GM19035 (cell line): ENCODE results near the gene GRAMD1A.
"Not testable (repeated sequence)": the region's sequence is repeated elsewhere in the genome, so short reads cannot be mapped to it uniquely, and the experiment has no call there.

Source experiments
- ATAC-seq: cut with Tn5 transposase; IDR thresholded peaks from one replicate; pipeline ENCODE4 v1.9.1; 2021; ENCODE audit not compliant: unreplicated experiment

The GRAMD1A gene

DNA sequence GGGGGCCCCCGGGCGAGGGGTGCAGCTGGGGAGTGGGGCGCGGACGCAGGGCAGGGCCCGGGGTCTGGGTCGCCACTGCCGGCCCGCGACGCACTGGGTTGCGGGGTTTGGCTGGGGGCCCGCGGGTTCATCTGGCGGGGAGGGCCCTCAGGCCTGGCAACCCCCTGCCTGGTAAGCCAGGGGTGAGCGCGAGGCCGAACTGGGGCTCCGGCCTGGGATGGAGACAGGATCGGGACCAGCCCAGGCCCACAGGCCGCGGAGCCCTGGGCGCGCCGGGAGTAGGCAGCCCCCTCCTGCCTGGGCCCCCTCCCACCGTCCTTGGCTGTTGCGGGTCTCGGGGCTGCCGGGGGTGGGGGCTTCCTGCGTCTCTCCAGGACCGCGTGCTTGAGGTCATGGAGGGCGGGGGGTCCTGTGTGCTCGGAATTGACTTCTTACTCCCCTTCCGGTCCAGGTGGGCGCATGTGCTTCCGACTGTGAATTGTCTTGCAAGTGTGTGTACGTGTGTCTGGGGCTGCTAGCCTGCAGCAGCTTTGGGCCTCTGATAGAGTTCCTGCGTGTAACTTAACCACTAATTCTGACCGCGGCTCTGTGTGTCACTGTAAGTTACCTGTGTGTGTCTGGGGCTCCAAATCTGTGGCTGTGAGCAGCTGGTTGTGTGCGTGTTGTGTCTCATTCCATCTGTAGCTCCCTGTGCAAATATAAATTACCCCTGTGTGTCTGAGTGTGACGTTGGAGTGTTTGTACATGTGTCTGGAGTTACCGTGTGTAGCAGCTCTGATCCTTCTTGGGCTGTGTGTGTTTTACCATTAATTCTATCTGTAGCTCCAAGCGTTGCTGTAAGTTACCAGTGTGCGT is 751 bp downstream of the GRAMD1A start:
- peak; percentile 31 for ATAC-seq

DNA sequence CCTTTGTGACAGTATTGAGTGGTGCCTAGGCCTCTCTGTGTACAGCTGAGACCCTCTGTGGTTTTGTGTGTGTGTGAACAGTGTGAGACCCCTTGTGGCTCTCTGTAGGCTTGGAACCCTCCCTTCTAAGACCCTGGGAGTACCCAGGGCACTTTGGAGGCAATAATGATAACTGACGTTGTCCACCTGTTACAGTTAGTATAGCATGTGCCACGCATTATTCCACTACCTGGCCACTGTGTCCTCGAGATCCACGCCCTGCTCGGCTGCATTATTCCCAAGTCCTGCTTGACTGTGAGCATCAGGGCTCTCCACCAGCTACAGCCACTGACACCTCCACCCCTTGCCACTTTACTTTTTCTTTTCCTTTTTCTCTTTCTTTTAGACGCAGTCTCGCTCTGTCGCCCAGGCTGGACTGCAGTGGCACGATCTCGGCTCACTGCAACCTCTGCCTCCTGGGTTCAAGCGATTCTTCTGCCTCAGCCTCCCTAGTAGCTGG is 2.0 kb downstream of the GRAMD1A start:
- no peak for ATAC-seq

GRCh38 chr19:35004517-35005255 is 4.6 kb downstream of the GRAMD1A start:
- no peak for ATAC-seq

DNA sequence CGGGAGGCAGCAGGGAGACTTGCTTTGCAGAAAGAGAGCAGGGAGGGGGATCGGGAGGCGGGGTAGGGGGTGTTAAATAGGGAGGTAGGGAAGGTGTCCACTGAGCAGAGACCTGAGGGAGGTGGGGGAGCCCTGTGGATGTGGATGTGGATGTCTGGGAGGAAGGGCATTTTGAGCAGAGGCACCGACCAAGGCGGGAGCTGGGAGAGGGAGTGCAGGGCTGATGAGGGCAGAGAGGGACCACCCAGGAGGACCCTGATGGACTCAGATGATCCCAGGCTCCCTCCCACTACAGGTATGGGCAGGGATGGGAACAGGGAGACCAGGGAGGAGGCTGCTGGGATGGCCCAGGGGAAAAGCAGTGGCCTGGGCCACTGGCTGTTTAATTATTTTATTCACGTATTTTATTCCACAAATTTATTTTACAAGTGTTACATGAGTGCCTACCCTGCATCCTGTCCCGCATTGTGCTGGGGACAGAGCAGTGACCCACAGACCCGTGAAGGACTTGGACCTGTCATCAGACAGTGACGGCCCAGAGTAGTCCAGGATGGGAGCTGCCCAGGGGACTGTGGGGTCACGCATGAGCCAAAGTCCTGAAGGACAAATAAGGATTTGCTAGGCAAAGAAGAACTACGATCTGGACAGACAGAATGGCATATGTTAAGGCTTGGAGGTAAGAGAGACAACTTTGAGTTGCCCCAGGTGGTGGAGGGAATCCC is 5.3 kb downstream of the GRAMD1A start:
- ATAC-seq = no peak

GRCh38 chr19:35006007-35006341 is 5.9 kb downstream of the GRAMD1A start:
- not testable (repeated sequence) for ATAC-seq

GRCh38 chr19:35006342-35006998 is 6.3 kb downstream of the GRAMD1A start:
- ATAC-seq = no peak

DNA sequence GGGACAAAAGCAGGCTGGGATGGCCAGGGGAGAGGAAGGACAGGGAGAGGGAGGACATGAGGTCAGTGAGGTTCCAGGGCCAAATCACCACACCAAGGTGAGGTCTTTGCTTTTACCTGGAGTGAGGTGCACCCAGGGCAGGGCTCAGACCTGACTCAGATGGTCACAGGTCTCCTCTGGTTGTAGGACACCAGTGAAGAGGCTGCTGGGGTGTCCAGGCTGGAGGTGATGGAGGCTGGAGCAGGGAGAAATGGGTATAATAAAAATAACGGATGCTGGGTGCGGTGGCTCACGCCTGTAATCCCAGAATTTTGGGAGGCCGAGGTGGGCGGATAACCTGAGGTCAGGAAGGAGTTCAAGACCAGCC is 6.9 kb downstream of the GRAMD1A start:
- no peak for ATAC-seq

- ATAC-seq = not testable (repeated sequence)
Observed at GRCh38 chr19:35007427-35007826, 7.3 kb downstream of the GRAMD1A start.

- ATAC-seq = no peak
Observed at GRCh38 chr19:35008891-35009341, 8.8 kb downstream of the GRAMD1A start.

DNA sequence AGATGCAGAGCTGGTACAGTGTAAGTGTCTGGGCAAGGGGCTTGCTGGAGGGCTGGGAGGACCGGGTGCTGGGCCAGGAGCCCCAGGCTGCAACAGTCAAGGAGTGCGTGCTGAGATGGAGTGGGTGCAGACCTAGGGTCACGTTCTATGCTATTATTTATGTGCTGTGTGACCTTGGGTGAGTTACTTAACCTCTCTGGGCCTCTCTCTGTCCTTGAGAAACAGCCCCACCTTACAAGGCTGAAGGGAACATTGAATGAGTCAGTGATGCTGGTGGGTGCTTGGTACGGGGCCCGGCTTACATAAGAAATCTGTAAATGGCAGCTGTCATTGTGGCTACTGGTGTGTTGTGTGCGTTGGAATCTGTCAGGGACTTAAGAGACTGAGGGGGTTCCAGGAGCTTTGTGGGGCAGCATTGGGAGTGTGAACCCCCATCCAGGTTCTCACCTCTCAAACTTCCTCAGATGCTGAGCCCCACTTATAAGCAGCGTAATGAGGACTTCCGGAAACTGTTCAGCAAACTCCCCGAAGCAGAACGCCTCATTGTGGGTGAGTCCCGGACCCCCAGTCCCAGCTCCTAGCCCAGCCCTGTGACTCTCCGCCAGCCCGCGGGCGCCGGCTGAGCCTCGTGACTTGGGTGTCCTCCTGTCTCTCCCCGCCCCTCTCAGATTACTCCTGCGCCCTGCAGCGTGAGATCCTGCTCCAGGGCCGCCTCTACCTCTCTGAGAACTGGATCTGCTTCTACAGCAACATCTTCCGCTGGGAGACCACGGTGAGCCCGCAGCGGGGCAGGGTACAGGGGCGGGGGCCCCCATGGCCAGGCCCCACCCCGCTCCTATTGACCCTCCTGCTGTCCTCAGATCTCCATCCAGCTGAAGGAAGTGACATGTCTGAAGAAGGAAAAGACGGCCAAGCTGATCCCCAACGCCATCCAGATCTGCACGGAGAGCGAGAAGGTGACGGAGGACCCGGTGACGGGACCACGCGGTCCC is 9.6 kb downstream of the GRAMD1A start:
- ATAC-seq = no peak

DNA sequence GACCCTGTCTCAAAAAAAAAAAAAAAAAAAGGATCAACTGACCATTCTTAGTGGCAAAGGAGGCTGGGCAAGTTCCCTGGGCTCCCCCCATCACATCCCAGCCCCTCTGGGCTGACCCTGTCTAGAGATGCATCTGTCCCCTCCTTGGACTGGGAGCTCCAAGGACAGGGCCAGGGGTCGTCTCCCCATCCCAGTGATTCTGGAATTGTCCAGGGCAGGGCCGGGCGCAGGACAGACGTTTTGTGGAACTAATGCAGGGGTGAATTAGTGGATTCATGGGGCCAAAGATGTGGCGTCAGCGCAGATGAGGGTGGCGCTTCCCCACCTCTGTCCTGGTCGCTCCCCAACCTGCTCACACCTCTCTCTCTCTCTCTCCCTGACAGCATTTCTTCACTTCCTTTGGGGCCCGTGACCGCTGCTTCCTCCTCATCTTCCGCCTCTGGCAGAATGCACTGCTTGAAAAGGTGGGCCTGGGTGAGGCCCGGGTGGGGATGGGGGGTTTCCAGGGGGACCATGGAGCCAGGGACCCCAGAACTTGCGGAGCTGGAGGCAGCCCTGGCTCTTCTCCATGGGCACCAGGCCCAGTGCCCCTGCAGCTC is 11.1 kb downstream of the GRAMD1A start:
- no peak for ATAC-seq

GRCh38 chr19:35011737-35012682 is 11.9 kb downstream of the GRAMD1A start:
- no peak for ATAC-seq

DNA sequence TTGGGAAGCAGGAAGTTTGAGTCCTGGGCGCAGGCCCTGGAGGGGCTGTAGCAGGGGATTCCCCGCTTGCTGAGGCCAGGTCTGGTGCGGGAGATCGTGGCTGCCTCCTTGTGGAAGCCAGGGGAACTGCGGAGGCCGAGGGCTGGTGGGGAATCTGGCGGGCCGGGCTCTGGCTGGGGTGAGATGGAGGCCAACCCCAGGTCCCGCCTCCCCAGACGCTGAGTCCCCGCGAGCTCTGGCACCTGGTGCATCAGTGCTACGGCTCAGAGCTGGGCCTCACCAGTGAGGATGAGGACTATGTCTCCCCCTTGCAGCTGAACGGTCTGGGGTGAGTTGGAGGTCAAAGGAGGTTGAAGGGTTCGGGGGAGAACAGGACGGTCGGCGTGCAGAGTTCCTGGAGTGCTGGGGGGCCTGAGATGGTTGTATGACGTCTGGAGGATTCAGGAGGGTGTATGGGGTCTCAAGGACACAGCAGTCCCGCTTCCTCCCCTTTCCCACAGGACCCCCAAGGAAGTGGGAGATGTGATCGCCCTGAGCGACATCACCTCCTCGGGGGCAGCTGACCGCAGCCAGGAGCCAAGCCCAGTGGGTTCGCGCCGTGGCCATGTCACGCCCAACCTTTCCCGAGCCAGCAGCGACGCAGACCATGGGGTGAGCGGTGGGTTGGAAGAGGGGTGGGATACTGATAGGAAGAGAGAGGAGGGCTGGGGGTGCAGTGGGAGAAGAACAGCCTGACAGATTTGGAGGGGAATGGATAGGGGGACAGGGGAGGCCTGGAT is 13.1 kb downstream of the GRAMD1A start:
- no peak for ATAC-seq

- no peak for ATAC-seq
Observed at GRCh38 chr19:35013820-35014754, 14.0 kb downstream of the GRAMD1A start.

DNA sequence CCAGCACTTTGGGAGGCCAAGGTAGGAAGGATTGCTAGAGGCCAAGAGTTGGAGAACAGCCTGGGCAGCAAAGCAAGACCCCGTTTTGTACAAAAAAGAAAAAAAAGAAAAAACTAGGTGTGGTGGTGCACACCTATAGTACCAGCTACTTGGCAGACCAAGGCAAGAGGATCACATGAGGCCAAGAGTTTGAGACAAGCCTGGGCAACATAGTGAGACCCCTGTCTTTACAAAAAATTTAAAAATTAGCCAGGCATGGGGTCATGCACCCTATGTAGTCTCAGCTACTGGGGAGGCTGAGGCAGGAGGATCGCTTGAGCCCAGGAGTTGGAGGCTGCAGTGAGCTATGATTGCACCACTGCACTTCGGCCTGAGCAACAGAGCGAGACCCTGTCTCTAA is 14.7 kb downstream of the GRAMD1A start:
- ATAC-seq = not testable (repeated sequence)

GRCh38 chr19:35015270-35015953 is 15.3 kb downstream of the GRAMD1A start:
- no peak for ATAC-seq
